OCI-LY3 (cell line): ENCODE measurements around the gene MIF4GD.
A peak's percentile ranks its signal among the peaks of the same experiment; 100 is the strongest.

Source experiments
- EZH2phosphoT487 ChIP-seq: fragments of 200-600 bp; shearing (Covaris generic); IDR thresholded peaks from 2 replicates; pipeline ENCODE4 v1.6.1; 2018; ENCODE audit warnings: antibody characterized with exemption, mixed run types, low read depth
- TF ChIP-seq, protein P1 (sequence below): fragments of 200-600, 300-600 bp; sonication (generic); IDR thresholded peaks from 2 replicates; pipeline ENCODE4 v1.5.1; 2014; ENCODE audit warnings: antibody characterized with exemption, low read length, low read depth

- TF ChIP-seq, protein P1, sequence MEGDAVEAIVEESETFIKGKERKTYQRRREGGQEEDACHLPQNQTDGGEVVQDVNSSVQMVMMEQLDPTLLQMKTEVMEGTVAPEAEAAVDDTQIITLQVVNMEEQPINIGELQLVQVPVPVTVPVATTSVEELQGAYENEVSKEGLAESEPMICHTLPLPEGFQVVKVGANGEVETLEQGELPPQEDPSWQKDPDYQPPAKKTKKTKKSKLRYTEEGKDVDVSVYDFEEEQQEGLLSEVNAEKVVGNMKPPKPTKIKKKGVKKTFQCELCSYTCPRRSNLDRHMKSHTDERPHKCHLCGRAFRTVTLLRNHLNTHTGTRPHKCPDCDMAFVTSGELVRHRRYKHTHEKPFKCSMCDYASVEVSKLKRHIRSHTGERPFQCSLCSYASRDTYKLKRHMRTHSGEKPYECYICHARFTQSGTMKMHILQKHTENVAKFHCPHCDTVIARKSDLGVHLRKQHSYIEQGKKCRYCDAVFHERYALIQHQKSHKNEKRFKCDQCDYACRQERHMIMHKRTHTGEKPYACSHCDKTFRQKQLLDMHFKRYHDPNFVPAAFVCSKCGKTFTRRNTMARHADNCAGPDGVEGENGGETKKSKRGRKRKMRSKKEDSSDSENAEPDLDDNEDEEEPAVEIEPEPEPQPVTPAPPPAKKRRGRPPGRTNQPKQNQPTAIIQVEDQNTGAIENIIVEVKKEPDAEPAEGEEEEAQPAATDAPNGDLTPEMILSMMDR = peak; percentile 42
- TF ChIP-seq EZH2phosphoT487 = no peak
Observed at GRCh38 chr17:75271233-75271954, 363 bp upstream of the MIF4GD start.
